Measurements from ENCODE around the gene STARD4.

Gene STARD4

DNA sequence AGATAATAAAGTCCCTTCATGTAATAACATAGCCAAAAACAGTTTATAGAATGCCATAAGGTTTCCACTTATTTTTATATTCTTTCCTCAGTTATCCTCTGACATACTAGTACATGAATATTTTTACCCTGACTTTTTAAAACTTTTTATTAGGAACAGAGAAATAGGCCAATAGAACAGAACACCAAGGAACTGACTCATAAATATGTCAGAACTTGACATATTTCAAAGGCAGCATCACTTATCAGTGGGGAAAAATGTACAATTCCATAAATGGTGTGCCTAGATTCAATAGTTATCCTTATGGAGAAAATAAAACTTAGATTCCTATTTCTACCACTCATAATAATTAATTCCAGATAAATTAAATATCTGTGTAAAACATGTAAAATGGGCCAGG lies 9.4 kb downstream of the STARD4 start:
- Histone ChIP-seq H3K9me3 (ENCODE audit: control insufficient read depth, low read length) (no peaks in the 10 kb centered on the region), H3K27ac (ENCODE audit: low read depth, low read length, severe bottlenecking) (no peak overlapping the region), H3K4me3 (ENCODE audit: extremely low read depth, insufficient read depth, low read length, poor library complexity, severe bottlenecking) (no peak overlapping the region), H3K4me1 (ENCODE audit: control insufficient read depth, insufficient read depth, low read length, poor library complexity, severe bottlenecking) (no peaks in the 10 kb centered on the region), H3K36me3 (ENCODE audit: control insufficient read depth, insufficient read depth, low read length) (peaks cover 65% of the 10 kb centered on the region)

DNA sequence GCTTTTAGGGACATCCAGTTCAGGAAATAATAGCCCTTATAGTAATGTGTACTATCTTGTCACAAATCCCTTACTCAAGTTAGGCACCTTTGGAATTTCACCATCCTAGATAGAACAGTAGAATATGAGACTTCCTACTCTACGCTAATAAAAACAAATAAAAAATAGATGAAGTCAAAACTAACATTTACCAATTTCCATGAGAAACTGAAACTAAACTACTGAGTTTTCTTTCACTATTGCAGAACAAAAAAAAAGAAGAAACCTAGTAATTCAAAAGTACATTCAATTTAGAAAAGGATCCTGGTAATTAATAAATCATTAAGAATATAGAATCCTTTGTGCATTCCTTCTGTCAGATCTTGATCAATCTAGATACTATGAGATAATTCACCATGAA lies 14.0 kb downstream of the STARD4 start:
- Histone ChIP-seq H3K4me1 (ENCODE audit: control insufficient read depth, insufficient read depth, low read length, poor library complexity, severe bottlenecking) (no peaks in the 10 kb centered on the region), H3K36me3 (ENCODE audit: control insufficient read depth, insufficient read depth, low read length) (peaks cover 67% of the 10 kb centered on the region), H3K4me3 (ENCODE audit: extremely low read depth, insufficient read depth, low read length, poor library complexity, severe bottlenecking) (no peak overlapping the region), H3K27ac (ENCODE audit: low read depth, low read length, severe bottlenecking) (no peak overlapping the region), H3K9me3 (ENCODE audit: control insufficient read depth, low read length) (no peaks in the 10 kb centered on the region)
- WGBS, 2 experiments (ENCODE audit: insufficient coverage in 2 of 2), result no CpG with 5 or more reads among the region's 1 CpG

GRCh38 chr5:111495159-111495558 lies 17.2 kb downstream of the STARD4 start:
- H3K4me3 ChIP-seq (ENCODE audit: extremely low read depth, insufficient read depth, low read length, poor library complexity, severe bottlenecking), result no peak overlapping the region
- H3K4me1 ChIP-seq (ENCODE audit: control insufficient read depth, insufficient read depth, low read length, poor library complexity, severe bottlenecking), result no peaks in the 10 kb centered on the region
- no CpG with 5 or more reads among the region's 1 CpG for WGBS, 2 experiments (ENCODE audit: insufficient coverage in 2 of 2)
- H3K9me3 ChIP-seq (ENCODE audit: control insufficient read depth, low read length), result no peaks in the 10 kb centered on the region
- H3K27ac ChIP-seq (ENCODE audit: low read depth, low read length, severe bottlenecking), result peak overlapping the region; percentile 55
- peaks cover 52% of the 10 kb centered on the region for H3K36me3 ChIP-seq (ENCODE audit: control insufficient read depth, insufficient read depth, low read length)

DNA sequence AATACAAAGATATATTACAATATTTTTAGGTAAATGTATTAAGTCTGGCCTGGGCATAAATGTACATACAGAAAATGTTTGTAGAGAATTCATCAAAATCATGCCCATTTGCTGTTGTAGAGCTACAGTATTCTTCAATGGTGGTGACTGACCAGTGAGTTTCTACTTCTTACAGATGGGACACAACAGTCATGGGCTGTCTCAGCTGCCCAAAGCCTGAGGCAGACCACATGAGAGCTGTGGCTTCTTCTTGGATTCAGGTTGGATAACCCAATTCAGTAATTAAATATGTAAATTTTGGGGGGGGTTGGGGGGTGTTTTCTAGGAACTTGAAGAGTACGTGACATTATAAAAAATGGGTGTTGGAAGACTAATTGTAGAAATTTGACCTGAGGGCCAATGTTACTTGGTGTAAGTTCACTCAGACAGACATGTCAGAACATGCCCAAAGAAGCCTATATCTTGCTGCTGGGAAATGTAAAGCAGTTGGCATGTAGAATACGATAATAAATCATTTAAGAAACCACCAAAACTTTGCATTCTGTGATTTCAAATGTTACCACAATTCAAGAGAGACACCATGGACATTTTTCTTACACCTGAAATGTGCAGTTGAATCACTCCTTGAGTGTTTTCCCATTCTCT lies 17.9 kb downstream of the STARD4 start:
- 80 to 100% methylated on average over 1 of the region's 2 CpGs for WGBS, 2 experiments (ENCODE audit: insufficient coverage in 2 of 2)
- H3K36me3 ChIP-seq (ENCODE audit: control insufficient read depth, insufficient read depth, low read length), result peaks cover 46% of the 10 kb centered on the region
- H3K4me1 ChIP-seq (ENCODE audit: control insufficient read depth, insufficient read depth, low read length, poor library complexity, severe bottlenecking), result no peaks in the 10 kb centered on the region
- no peak overlapping the region for H3K4me3 ChIP-seq (ENCODE audit: extremely low read depth, insufficient read depth, low read length, poor library complexity, severe bottlenecking)
- peak overlapping the region; percentile 55 for H3K27ac ChIP-seq (ENCODE audit: low read depth, low read length, severe bottlenecking)
- H3K9me3 ChIP-seq (ENCODE audit: control insufficient read depth, low read length), result no peaks in the 10 kb centered on the region

- peaks cover 35% of the 10 kb centered on the region for H3K36me3 ChIP-seq (ENCODE audit: control insufficient read depth, insufficient read depth, low read length)
- no peaks in the 10 kb centered on the region for H3K9me3 ChIP-seq (ENCODE audit: control insufficient read depth, low read length)
- no peak overlapping the region for H3K4me3 ChIP-seq (ENCODE audit: extremely low read depth, insufficient read depth, low read length, poor library complexity, severe bottlenecking)
- H3K4me1 ChIP-seq (ENCODE audit: control insufficient read depth, insufficient read depth, low read length, poor library complexity, severe bottlenecking), result no peaks in the 10 kb centered on the region
- 100% methylated on average over 1 of the region's 2 CpGs for WGBS, 2 experiments (ENCODE audit: insufficient coverage in 2 of 2)
- H3K27ac ChIP-seq (ENCODE audit: low read depth, low read length, severe bottlenecking), result no peak overlapping the region
These were observed 19.3 kb downstream of the STARD4 start for GRCh38 chr5:111493031-111493430.

- no peak overlapping the region for H3K27ac ChIP-seq (ENCODE audit: low read depth, low read length, severe bottlenecking)
- peaks cover 5% of the 10 kb centered on the region for H3K36me3 ChIP-seq (ENCODE audit: control insufficient read depth, insufficient read depth, low read length)
- H3K4me1 ChIP-seq (ENCODE audit: control insufficient read depth, insufficient read depth, low read length, poor library complexity, severe bottlenecking), result no peaks in the 10 kb centered on the region
- no peak overlapping the region for H3K4me3 ChIP-seq (ENCODE audit: extremely low read depth, insufficient read depth, low read length, poor library complexity, severe bottlenecking)
- H3K9me3 ChIP-seq (ENCODE audit: control insufficient read depth, low read length), result no peaks in the 10 kb centered on the region
These were observed 24.0 kb downstream of the STARD4 start for GRCh38 chr5:111488353-111488752.

DNA sequence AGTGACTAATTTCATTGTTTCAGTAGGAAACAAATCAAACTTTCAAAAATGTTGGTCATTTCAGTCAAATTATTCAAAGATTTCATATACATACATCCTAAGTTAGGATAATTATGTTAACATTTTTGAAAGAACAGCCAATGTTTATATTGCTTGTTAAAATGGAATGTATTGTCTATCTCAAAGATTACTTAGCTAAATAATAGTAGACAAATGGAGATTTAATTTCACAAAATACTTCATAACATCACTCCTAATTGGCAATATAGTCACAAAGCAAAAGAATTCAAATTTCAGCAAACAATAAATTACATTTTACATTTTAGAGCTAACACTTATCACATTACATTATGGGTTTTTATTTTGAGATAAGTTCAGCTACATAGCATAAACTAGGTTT lies 25.4 kb downstream of the STARD4 start:
- Histone ChIP-seq H3K9me3 (ENCODE audit: control insufficient read depth, low read length) (no peaks in the 10 kb centered on the region), H3K27ac (ENCODE audit: low read depth, low read length, severe bottlenecking) (no peak overlapping the region), H3K4me3 (ENCODE audit: extremely low read depth, insufficient read depth, low read length, poor library complexity, severe bottlenecking) (no peak overlapping the region), H3K4me1 (ENCODE audit: control insufficient read depth, insufficient read depth, low read length, poor library complexity, severe bottlenecking) (no peaks in the 10 kb centered on the region), H3K36me3 (ENCODE audit: control insufficient read depth, insufficient read depth, low read length) (no peaks in the 10 kb centered on the region)

- Histone ChIP-seq H3K4me3 (ENCODE audit: extremely low read depth, insufficient read depth, low read length, poor library complexity, severe bottlenecking) (no peak overlapping the region), H3K9me3 (ENCODE audit: control insufficient read depth, low read length) (no peaks in the 10 kb centered on the region)
- WGBS, 2 experiments (ENCODE audit: insufficient coverage in 2 of 2), result no CpG with 5 or more reads among the region's 2 CpGs
These were observed 26.3 kb downstream of the STARD4 start for GRCh38 chr5:111486055-111486454.

GRCh38 chr5:111480346-111480745 lies 32.0 kb downstream of the STARD4 start:
- Histone ChIP-seq H3K36me3 (ENCODE audit: control insufficient read depth, insufficient read depth, low read length) (no peaks in the 10 kb centered on the region), H3K4me1 (ENCODE audit: control insufficient read depth, insufficient read depth, low read length, poor library complexity, severe bottlenecking) (no peaks in the 10 kb centered on the region), H3K4me3 (ENCODE audit: extremely low read depth, insufficient read depth, low read length, poor library complexity, severe bottlenecking) (no peak overlapping the region), H3K9me3 (ENCODE audit: control insufficient read depth, low read length) (no peaks in the 10 kb centered on the region), H3K27ac (ENCODE audit: low read depth, low read length, severe bottlenecking) (no peak overlapping the region)
- WGBS, 2 experiments (ENCODE audit: insufficient coverage in 2 of 2), result 67 to 80% methylated on average over 2 to 3 of the region's 4 CpGs

More at GRCh38 chr5:111486055-111486454, 26.3 kb downstream of the STARD4 start:
- H3K4me1 ChIP-seq (ENCODE audit: control insufficient read depth, insufficient read depth, low read length, poor library complexity, severe bottlenecking), result no peaks in the 10 kb centered on the region
- no peaks in the 10 kb centered on the region for H3K36me3 ChIP-seq (ENCODE audit: control insufficient read depth, insufficient read depth, low read length)
- no peak overlapping the region for H3K27ac ChIP-seq (ENCODE audit: low read depth, low read length, severe bottlenecking)

DNA sequence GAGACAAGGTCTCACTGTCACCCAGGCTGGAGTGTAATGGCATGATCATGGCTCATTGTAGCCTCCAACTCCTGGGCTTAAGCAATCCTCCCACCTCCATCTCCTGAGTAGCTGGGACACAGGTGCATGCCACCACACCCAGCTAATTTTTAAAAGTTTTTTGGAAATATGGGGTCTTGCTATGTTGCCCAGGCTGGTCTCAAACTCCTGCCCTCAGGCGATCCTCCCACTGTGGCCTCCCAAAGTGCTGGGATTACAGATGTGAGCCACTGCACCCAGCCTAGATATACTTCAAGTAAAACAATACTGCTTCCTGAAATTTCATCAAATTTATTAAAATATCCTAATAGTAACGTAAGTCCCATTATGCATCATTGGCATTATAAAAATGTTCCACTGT lies 33.4 kb downstream of the STARD4 start:
- no peaks in the 10 kb centered on the region for H3K9me3 ChIP-seq (ENCODE audit: control insufficient read depth, low read length)
- WGBS, 2 experiments (ENCODE audit: insufficient coverage in 2 of 2), result no CpG with 5 or more reads among the region's 2 CpGs
- H3K4me1 ChIP-seq (ENCODE audit: control insufficient read depth, insufficient read depth, low read length, poor library complexity, severe bottlenecking), result no peaks in the 10 kb centered on the region
- no peak overlapping the region for H3K4me3 ChIP-seq (ENCODE audit: extremely low read depth, insufficient read depth, low read length, poor library complexity, severe bottlenecking)
- no peaks in the 10 kb centered on the region for H3K36me3 ChIP-seq (ENCODE audit: control insufficient read depth, insufficient read depth, low read length)
- no peak overlapping the region for H3K27ac ChIP-seq (ENCODE audit: low read depth, low read length, severe bottlenecking)

DNA sequence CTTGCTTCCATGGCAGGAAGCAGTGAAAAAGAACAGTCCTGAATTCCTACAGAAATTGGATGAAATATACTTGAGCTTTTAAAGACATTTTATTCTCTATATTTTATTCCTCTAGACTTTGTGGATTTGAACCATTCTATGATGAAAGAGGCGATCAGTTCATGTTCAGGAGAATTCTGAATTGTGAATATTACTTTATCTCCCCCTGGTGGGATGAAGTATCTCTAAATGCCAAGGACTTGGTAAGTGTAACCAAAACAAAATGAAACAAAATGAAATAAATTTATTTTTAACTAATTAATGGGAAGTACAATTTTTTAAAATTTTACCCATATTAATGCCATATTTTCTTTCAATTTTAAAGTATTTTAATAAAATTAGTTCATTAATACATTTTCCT lies 34.1 kb downstream of the STARD4 start:
- no peaks in the 10 kb centered on the region for H3K4me1 ChIP-seq (ENCODE audit: control insufficient read depth, insufficient read depth, low read length, poor library complexity, severe bottlenecking)
- no peaks in the 10 kb centered on the region for H3K36me3 ChIP-seq (ENCODE audit: control insufficient read depth, insufficient read depth, low read length)
- no peaks in the 10 kb centered on the region for H3K9me3 ChIP-seq (ENCODE audit: control insufficient read depth, low read length)
- WGBS, 2 experiments (ENCODE audit: insufficient coverage in 2 of 2), result no CpG with 5 or more reads among the region's 1 CpG
- no peak overlapping the region for H3K4me3 ChIP-seq (ENCODE audit: extremely low read depth, insufficient read depth, low read length, poor library complexity, severe bottlenecking)
- H3K27ac ChIP-seq (ENCODE audit: low read depth, low read length, severe bottlenecking), result no peak overlapping the region
